ENCODE results near the gene SLC48A1.

SLC48A1 gene

DNA sequence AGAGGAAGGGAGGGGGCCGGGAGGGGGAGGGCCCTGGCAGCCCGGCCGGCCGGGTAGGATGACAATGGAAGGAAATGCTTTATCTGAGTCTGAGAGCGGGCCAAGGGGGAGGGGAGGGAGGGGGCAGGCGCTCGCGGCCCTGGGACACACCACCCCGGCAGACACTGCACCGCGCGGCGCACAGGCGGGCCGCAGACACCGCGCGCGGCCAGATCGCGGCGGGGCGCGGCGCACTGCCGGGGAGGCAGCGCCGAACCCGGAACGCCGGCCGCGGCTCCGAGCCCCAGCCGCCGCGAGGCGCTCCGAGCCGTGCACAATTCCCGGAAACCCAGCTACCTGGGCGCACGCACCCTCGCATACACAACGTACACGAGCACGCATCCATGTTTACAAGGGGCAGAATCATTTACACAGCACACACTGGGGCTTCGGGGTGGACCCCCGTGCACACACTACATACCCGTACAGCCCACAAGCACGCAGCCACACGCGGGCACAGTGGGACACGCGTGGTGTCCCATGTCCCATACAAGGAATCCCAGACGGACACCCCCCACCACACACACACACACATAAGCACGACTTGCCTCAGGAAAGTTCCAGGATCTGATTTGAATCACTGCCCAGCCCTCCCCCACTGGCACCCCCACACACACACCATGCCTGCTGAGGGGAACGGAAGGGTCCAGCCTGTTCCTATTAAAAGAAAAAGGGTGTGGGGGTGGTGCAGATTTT lies 47.0 kb downstream of the SLC48A1 start, which contains the start of gene HDAC7:
Gene HDAC7, minus strand, starts transcription at position 8 of the 735 bp plus-strand sequence. CDS start 118 bp downstream, outside the sequence.
- Histone ChIP-seq H3K9me3 (ENCODE audit: low read depth, low read length) (no peaks in the 10 kb centered on the region), H3K4me3 (peak within 1 kb of the TSS; percentile 93), H3K9ac (ENCODE audit: insufficient read length) (peak within 1 kb of the TSS; percentile 81), H3K27ac (peak within 1 kb of the TSS; percentile 81), H3K36me3 (ENCODE audit: insufficient read depth, low read length) (no peaks in the 10 kb centered on the region)
- TF ChIP-seq EZH2 (IDR thresholded peaks at IDR 0.05) (no peak), POLR2AphosphoS5 (IDR thresholded peaks at IDR 0.05; ENCODE audit: borderline replicate concordance, low read depth, low read length) (peak; percentile 52)
- no peak for DNase-seq (ENCODE audit: low read depth, low spot score)

DNA sequence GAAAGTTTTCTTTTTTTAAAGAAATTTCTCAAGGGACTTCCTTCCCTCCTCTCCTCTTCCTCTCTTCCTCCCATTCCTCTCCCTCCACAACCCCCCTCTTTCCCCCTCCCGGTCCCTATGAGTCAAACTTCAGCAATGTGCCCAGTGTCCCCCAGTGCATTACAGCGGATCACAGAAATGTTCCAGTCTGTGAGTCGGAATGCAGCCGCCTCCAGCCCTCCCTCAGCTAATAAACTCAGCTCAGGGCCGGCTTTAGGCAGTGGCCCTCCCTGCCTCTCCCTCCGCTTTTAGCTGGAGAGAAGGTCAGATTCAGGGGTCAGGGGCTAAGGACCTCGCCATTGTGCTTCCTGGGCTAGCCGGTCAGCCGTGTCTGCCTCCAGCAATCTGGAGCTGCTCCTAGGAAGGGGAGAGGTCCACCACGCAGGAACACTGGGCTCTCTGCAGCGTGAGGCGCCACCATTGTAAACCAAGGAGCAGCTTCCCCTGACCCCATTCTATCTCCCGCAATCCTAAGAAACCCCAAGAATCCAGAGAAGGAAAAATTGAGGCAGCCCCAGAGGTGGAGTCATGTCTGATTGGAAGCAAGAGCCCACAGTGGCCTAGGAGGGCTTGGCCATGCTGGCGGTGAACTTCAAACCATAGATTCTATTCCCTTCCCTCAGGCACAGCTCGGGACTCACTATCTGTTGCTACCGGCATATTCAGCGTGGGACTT lies 47.8 kb downstream of the SLC48A1 start:
- TF ChIP-seq POLR2AphosphoS5 (IDR thresholded peaks at IDR 0.05; ENCODE audit: borderline replicate concordance, low read depth, low read length) (no peak), FOXP2 (optimal IDR thresholded peaks at IDR 0.05; ENCODE audit: control extremely low read depth, extremely low read length, insufficient read depth) (no peak), EZH2 (IDR thresholded peaks at IDR 0.05) (no peak)
- Histone ChIP-seq H3K27ac (peak overlapping the region; percentile 81), H3K4me3 (peak overlapping the region; percentile 93), H3K9ac (ENCODE audit: insufficient read length) (peak overlapping the region; percentile 81), H3K36me3 (ENCODE audit: insufficient read depth, low read length) (no peaks in the 10 kb centered on the region), H3K9me3 (ENCODE audit: low read depth, low read length) (no peaks in the 10 kb centered on the region)
- no peak for DNase-seq (ENCODE audit: low read depth, low spot score)

DNA sequence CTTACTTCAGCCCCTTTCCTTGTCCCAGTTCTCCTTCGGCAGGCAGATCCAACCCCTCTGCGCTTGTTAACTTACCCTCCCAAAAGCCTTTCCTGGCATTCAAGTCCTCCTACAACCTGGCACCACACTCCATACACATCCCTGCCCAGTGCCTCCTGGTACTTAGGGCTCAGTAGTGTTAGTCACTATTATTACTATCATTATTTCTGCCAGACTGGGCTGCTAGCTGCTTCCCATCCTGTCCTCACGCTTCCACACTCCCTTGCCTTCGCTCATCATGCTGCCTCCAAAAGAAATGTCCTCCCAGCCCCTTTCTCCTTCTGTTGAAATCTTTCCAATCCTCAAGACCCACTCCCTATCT lies 48.3 kb downstream of the SLC48A1 start:
- Histone ChIP-seq H3K27ac (peak overlapping the region; percentile 81), H3K36me3 (ENCODE audit: insufficient read depth, low read length) (no peaks in the 10 kb centered on the region), H3K9ac (ENCODE audit: insufficient read length) (no peak overlapping the region), H3K9me3 (ENCODE audit: low read depth, low read length) (no peaks in the 10 kb centered on the region), H3K4me3 (no peak overlapping the region)
- DNase-seq (ENCODE audit: low read depth, low spot score): no peak
- TF ChIP-seq FOXP2 (optimal IDR thresholded peaks at IDR 0.05; ENCODE audit: control extremely low read depth, extremely low read length, insufficient read depth): no peak
- no peak for TF ChIP-seq POLR2AphosphoS5 (IDR thresholded peaks at IDR 0.05; ENCODE audit: borderline replicate concordance, low read depth, low read length)
- TF ChIP-seq EZH2 (IDR thresholded peaks at IDR 0.05): no peak

- TF ChIP-seq EZH2 (IDR thresholded peaks at IDR 0.05): no peak
- TF ChIP-seq FOXP2 (optimal IDR thresholded peaks at IDR 0.05; ENCODE audit: control extremely low read depth, extremely low read length, insufficient read depth): no peak
- Histone ChIP-seq H3K27ac (no peak overlapping the region), H3K36me3 (ENCODE audit: insufficient read depth, low read length) (no peaks in the 10 kb centered on the region), H3K9me3 (ENCODE audit: low read depth, low read length) (no peaks in the 10 kb centered on the region), H3K9ac (ENCODE audit: insufficient read length) (no peak overlapping the region), H3K4me3 (no peak overlapping the region)
- no peak for DNase-seq (ENCODE audit: low read depth, low spot score)
Observed at GRCh38 chr12:47822401-47822800, 49.4 kb downstream of the SLC48A1 start.

DNA sequence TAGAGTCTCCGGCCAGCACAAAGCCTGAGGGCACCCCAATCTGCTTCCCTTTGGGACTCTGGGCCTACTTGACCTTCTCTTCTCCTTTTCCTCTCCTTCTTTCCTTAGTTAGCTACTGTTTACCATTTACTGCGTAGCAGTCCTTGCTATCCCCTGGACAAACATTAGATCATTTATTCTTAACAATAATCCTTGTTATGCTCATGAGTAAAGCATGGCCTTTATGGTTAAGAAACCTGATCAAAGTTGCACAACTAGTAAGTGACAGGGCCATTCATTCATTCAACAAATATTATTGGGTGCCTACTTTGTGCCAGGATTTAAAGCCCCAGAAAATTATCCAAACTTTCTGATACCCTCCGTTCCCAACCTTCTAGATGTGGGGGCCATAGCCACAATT lies 49.8 kb downstream of the SLC48A1 start:
- Histone ChIP-seq H3K36me3 (ENCODE audit: insufficient read depth, low read length) (no peaks in the 10 kb centered on the region), H3K27ac (no peak overlapping the region), H3K9me3 (ENCODE audit: low read depth, low read length) (no peaks in the 10 kb centered on the region), H3K9ac (ENCODE audit: insufficient read length) (no peak overlapping the region), H3K4me3 (no peak overlapping the region)
- TF ChIP-seq FOXP2 (optimal IDR thresholded peaks at IDR 0.05; ENCODE audit: control extremely low read depth, extremely low read length, insufficient read depth): no peak
- TF ChIP-seq EZH2 (IDR thresholded peaks at IDR 0.05): no peak
- TF ChIP-seq POLR2AphosphoS5 (IDR thresholded peaks at IDR 0.05; ENCODE audit: borderline replicate concordance, low read depth, low read length): no peak
- no peak for DNase-seq (ENCODE audit: low read depth, low spot score)

GRCh38 chr12:47823422-47824086 lies 50.5 kb downstream of the SLC48A1 start:
- Histone ChIP-seq H3K27ac (no peak overlapping the region), H3K9me3 (ENCODE audit: low read depth, low read length) (no peaks in the 10 kb centered on the region), H3K36me3 (ENCODE audit: insufficient read depth, low read length) (no peaks in the 10 kb centered on the region), H3K4me3 (no peak overlapping the region), H3K9ac (ENCODE audit: insufficient read length) (no peak overlapping the region)
- TF ChIP-seq FOXP2 (optimal IDR thresholded peaks at IDR 0.05; ENCODE audit: control extremely low read depth, extremely low read length, insufficient read depth) (no peak), POLR2AphosphoS5 (IDR thresholded peaks at IDR 0.05; ENCODE audit: borderline replicate concordance, low read depth, low read length) (no peak), EZH2 (IDR thresholded peaks at IDR 0.05) (no peak)
- DNase-seq (ENCODE audit: low read depth, low spot score): no peak

DNA sequence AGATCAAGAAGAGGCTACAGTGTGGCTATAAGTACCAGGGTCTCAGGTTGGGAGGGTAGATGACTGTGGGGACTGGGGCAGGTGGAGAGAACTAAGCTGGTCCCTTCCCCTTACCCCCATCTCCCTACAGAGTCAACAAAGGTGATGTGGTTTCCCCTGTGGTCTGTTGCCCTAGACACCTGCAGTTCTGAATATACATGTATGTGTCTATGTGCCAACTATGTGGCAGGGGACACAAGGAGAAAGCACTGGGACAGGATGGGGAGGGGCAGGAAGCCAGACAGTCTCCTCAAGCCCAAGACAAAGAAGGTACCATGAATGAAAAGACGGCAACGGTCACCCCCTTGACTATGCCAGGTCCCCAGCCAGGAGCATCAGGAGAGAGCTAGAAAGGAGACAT lies 51.2 kb downstream of the SLC48A1 start:
- Histone ChIP-seq H3K9ac (ENCODE audit: insufficient read length) (no peak overlapping the region), H3K36me3 (ENCODE audit: insufficient read depth, low read length) (no peaks in the 10 kb centered on the region), H3K4me3 (no peak overlapping the region), H3K27ac (no peak overlapping the region), H3K9me3 (ENCODE audit: low read depth, low read length) (no peaks in the 10 kb centered on the region)
- DNase-seq (ENCODE audit: low read depth, low spot score): no peak
- TF ChIP-seq FOXP2 (optimal IDR thresholded peaks at IDR 0.05; ENCODE audit: control extremely low read depth, extremely low read length, insufficient read depth) (no peak), POLR2AphosphoS5 (IDR thresholded peaks at IDR 0.05; ENCODE audit: borderline replicate concordance, low read depth, low read length) (no peak), EZH2 (IDR thresholded peaks at IDR 0.05) (no peak)

DNA sequence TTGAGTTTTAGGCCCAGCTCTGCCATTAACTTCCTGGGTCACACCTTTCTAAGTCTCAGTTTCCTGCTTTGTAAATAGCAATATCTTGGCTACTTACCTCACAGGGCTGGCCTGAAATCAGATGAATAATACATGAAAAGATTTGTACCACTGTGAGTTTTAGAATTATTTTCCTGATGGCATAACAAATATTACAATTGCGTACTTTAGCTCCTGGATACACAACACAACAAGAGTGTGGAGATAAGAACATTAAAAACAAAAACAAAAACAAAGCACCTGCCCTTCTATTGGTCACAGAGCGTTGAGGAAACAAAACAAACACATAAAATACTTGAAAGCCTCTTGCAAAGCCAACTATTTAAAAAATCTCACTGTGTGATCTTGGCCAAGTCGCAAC lies 51.6 kb downstream of the SLC48A1 start:
- H3K4me3 ChIP-seq: no peak overlapping the region
- no peak overlapping the region for H3K9ac ChIP-seq (ENCODE audit: insufficient read length)
- no peak overlapping the region for H3K27ac ChIP-seq
- TF ChIP-seq EZH2 (IDR thresholded peaks at IDR 0.05) (no peak), FOXP2 (optimal IDR thresholded peaks at IDR 0.05; ENCODE audit: control extremely low read depth, extremely low read length, insufficient read depth) (no peak), POLR2AphosphoS5 (IDR thresholded peaks at IDR 0.05; ENCODE audit: borderline replicate concordance, low read depth, low read length) (no peak)
- no peak for DNase-seq (ENCODE audit: low read depth, low spot score)
- no peaks in the 10 kb centered on the region for H3K9me3 ChIP-seq (ENCODE audit: low read depth, low read length)
- no peaks in the 10 kb centered on the region for H3K36me3 ChIP-seq (ENCODE audit: insufficient read depth, low read length)
